IMR-90 (cell line): ENCODE data around the gene TEX11. TPM values are rescaled to one million over a fixed set of nuclear protein-coding genes. Genes with fewer than 3 reads are reported as not detected.

Experiments used
- ATAC-seq: fragments of 200-7000 bp; cut with Tn5 transposase; 2 replicates; pipeline ENCODE4 v1.9.1; 2020; ENCODE audit warnings: low read depth, mild to moderate bottlenecking, moderate library complexity
- BruUV-seq: library from RNA; stranded (reverse); fragments of 400-500 nt; replicated peaks from 2 replicates; lab custom pipeline; 2021; lab: Mats Ljungman, UMichigan
- CTCF ChIA-PET: fragments of 300-600 bp; formaldehyde crosslinking; extraction: SDS; loops from one replicate; lab custom pipeline; 2021; ENCODE audit warnings: antibody characterized with exemption; lab: Yijun Ruan, JAX
- POLR2A ChIA-PET: fragments of 300-600 bp; sonication (Branson Sonifier 250); formaldehyde crosslinking; loops from one replicate; lab custom pipeline; 2022; ENCODE audit warnings: antibody characterized with exemption; ENCODE audit not compliant: unreplicated experiment; lab: Charles Lee
- DNase-seq: peaks from one replicate; pipeline ENCODE4 v3.0.0; 2013
- H2AFZ ChIP-seq: replicated peaks from 2 replicates; pipeline ENCODE3; 2013; ENCODE audit warnings: low read length, mild to moderate bottlenecking; ENCODE audit not compliant: poor library complexity
- H2AK5ac ChIP-seq: 2 replicates; pipeline ENCODE4 v1.6.1; 2013; ENCODE audit warnings: low read depth, low read length, inconsistent platforms
- H2AK9ac ChIP-seq: replicated peaks from 2 replicates; pipeline ENCODE3; 2013; ENCODE audit warnings: mild to moderate bottlenecking, low read depth, low read length, moderate library complexity; ENCODE audit not compliant: poor library complexity
- H2BK120ac ChIP-seq: 2 replicates; pipeline ENCODE4 v1.6.1; 2013; ENCODE audit warnings: low read depth, low read length, inconsistent platforms
- H2BK15ac ChIP-seq: 3 replicates; pipeline ENCODE4 v1.6.1; 2013; ENCODE audit warnings: low read depth, low read length, inconsistent platforms
- H2BK20ac ChIP-seq: 2 replicates; pipeline ENCODE4 v1.6.1; 2013; ENCODE audit warnings: low read depth, mild to moderate bottlenecking, inconsistent platforms, low read length, moderate library complexity
- H2BK5ac ChIP-seq: 2 replicates; pipeline ENCODE4 v1.6.1; 2013; ENCODE audit warnings: mild to moderate bottlenecking, low read depth, low read length, inconsistent platforms; ENCODE audit not compliant: poor library complexity, severe bottlenecking
- H3K14ac ChIP-seq: replicated peaks from 2 replicates; pipeline ENCODE4 v1.6.1; 2013; ENCODE audit warnings: low read depth, low read length, inconsistent platforms
- H3K18ac ChIP-seq: 2 replicates; pipeline ENCODE4 v1.6.1; 2013; ENCODE audit warnings: low read depth, low read length, control low read depth
- H3K23ac ChIP-seq: 2 replicates; pipeline ENCODE4 v1.6.1; 2013; ENCODE audit warnings: low read depth, low read length, inconsistent platforms
- H3K27ac ChIP-seq: 2 replicates; pipeline ENCODE4 v1.5.1; 2013; ENCODE audit warnings: mild to moderate bottlenecking, control low read depth, low read length; ENCODE audit not compliant: insufficient read depth
- H3K27me3 ChIP-seq: 2 replicates; pipeline ENCODE4 v1.6.1; 2013; ENCODE audit warnings: low read length; ENCODE audit not compliant: control insufficient read depth, insufficient read depth
- H3K36me3 ChIP-seq: 2 replicates; pipeline ENCODE4 v1.6.1; 2013; ENCODE audit warnings: low read length, mixed read lengths; ENCODE audit not compliant: control insufficient read depth, insufficient read depth
- H3K4ac ChIP-seq: 2 replicates; pipeline ENCODE4 v1.6.1; 2013; ENCODE audit warnings: low read depth, low read length, inconsistent platforms
- H3K4me1 ChIP-seq: 2 replicates; pipeline ENCODE4 v1.6.1; 2013; ENCODE audit warnings: low read length, mixed read lengths; ENCODE audit not compliant: control insufficient read depth, insufficient read depth
- H3K4me2 ChIP-seq: 2 replicates; pipeline ENCODE4 v1.6.1; 2013; ENCODE audit warnings: low read depth, mild to moderate bottlenecking, control low read depth, low read length, moderate library complexity
- H3K4me3 ChIP-seq: 2 replicates; pipeline ENCODE4 v1.5.1; 2013; ENCODE audit warnings: low read depth, mild to moderate bottlenecking, control low read depth, low read length, moderate library complexity; ENCODE audit not compliant: insufficient read depth
- H3K56ac ChIP-seq: 2 replicates; pipeline ENCODE4 v1.6.1; 2013; ENCODE audit warnings: low read length, inconsistent platforms; ENCODE audit not compliant: insufficient read depth; ENCODE audit errors: extremely low read depth
- H3K79me1 ChIP-seq, 2 experiments: 2 replicates each; pipeline ENCODE4 v1.6.1; 2013; ENCODE audit warnings: low read length in 2 of 2, inconsistent platforms in 1 of 2, low read depth in 1 of 2
- H3K9ac ChIP-seq: 2 replicates; pipeline ENCODE4 v1.6.1; 2013; ENCODE audit warnings: low read depth, low read length, control low read depth
- H3K9me1 ChIP-seq: 2 replicates; pipeline ENCODE4 v1.6.1; 2013; ENCODE audit warnings: low read length, inconsistent platforms; ENCODE audit not compliant: insufficient read depth
- H3K9me3 ChIP-seq: 2 replicates; pipeline ENCODE4 v1.6.1; 2013; ENCODE audit warnings: low read length; ENCODE audit not compliant: control insufficient read depth, insufficient read depth
- H4K20me1 ChIP-seq: 2 replicates; pipeline ENCODE4 v1.6.1; 2013; ENCODE audit warnings: low read length, inconsistent platforms; ENCODE audit not compliant: insufficient read depth
- H4K5ac ChIP-seq: 2 replicates; pipeline ENCODE4 v1.6.1; 2013; ENCODE audit warnings: mild to moderate bottlenecking, low read depth, low read length, control low read depth
- H4K8ac ChIP-seq, 2 experiments: 2 replicates each; pipeline ENCODE4 v1.6.1; 2013; ENCODE audit warnings: low read depth in 2 of 2, low read length in 2 of 2, control low read depth in 1 of 2, inconsistent platforms in 1 of 2
- H4K91ac ChIP-seq: 2 replicates; pipeline ENCODE4 v1.6.1; 2013; ENCODE audit warnings: low read depth, low read length, inconsistent platforms; ENCODE audit not compliant: insufficient read depth
- CHD1 ChIP-seq: IDR thresholded peaks from 2 replicates; pipeline ENCODE4 v1.6.1; 2012; ENCODE audit warnings: low read depth, low read length, improper control_type of control experiment
- FOS ChIP-seq: fragments of 150-350 bp; IDR thresholded peaks from 2 replicates; pipeline ENCODE4 v1.6.1; 2016; ENCODE audit warnings: low read depth, low read length
- MAFK ChIP-seq: IDR thresholded peaks from 2 replicates; pipeline ENCODE4 v1.6.1; 2012; ENCODE audit warnings: low read depth, low read length, improper control_type of control experiment
- POLR2A ChIP-seq: IDR thresholded peaks from 2 replicates; pipeline ENCODE4 v1.6.1; 2012; ENCODE audit warnings: mild to moderate bottlenecking, low read depth, low read length
- RCOR1 ChIP-seq: IDR thresholded peaks from 2 replicates; pipeline ENCODE4 v1.6.1; 2012; ENCODE audit warnings: mild to moderate bottlenecking, low read length, improper control_type of control experiment; ENCODE audit not compliant: insufficient replicate concordance
- RFX5 ChIP-seq: IDR thresholded peaks from 2 replicates; pipeline ENCODE4 v1.8.0; 2012; ENCODE audit warnings: low read depth, mild to moderate bottlenecking, low read length, moderate library complexity
- WGBS, 2 experiments: methylation state at CpG; one replicate each; pipeline versions ENCODE4 v1.1.5 to v1.1.7; 2013; ENCODE audit warnings: missing lambda C conversion rate in 2 of 2; ENCODE audit not compliant: insufficient read length in 1 of 2; ENCODE audit errors: extremely low coverage in 2 of 2; 5-methylcytosine and 5-hydroxymethylcytosine counted together
- dilution Hi-C: fragments of 300-500 bp; cut with HindIII; formaldehyde crosslinking; loops from one replicate; pipeline ENCODE4 v1.14.3; 2018; ENCODE audit warnings: low sequenced_read_pairs; ENCODE audit not compliant: unreplicated experiment
- in situ Hi-C: fragments of 300-500 bp; cut with MboI; formaldehyde crosslinking; loops from 3 replicates; pipeline ENCODE4 v1.14.3; 2019; ENCODE audit warnings: low sequenced_read_pairs, inconsistent platforms, mixed read lengths
- intact Hi-C: fragments of 100-400 bp; cut with micrococcal nuclease; formaldehyde crosslinking; loops from 2 replicates; pipeline ENCODE4 v1.10.0; 2022
- polyA plus RNA-seq, 3 experiments: library from polyadenylated mRNA; depleted of rRNA; stranded (reverse); fragments of >200 nt; gene quantifications; 2 replicates each; pipeline ENCODE4 v1.2.3, GENCODE V29; 2012; ENCODE audit warnings: low replicate concordance in 1 of 3
- total RNA-seq: library from RNA; depleted of rRNA; stranded (reverse); fragments of >200 nt; gene quantifications from 2 replicates; pipeline ENCODE4 v1.2.3, GENCODE V29; 2012
- TF ChIP-seq, protein P1 (sequence below): fragments of 150-350 bp; IDR thresholded peaks from 2 replicates; pipeline ENCODE4 v1.6.1; 2017; ENCODE audit warnings: mild to moderate bottlenecking, antibody characterized with exemption, low read length, low read depth

The TEX11 gene
- total and polyA plus RNA-seq, 2 of the 4 experiments (the other 2 are of a cell fraction): not detected

DNA sequence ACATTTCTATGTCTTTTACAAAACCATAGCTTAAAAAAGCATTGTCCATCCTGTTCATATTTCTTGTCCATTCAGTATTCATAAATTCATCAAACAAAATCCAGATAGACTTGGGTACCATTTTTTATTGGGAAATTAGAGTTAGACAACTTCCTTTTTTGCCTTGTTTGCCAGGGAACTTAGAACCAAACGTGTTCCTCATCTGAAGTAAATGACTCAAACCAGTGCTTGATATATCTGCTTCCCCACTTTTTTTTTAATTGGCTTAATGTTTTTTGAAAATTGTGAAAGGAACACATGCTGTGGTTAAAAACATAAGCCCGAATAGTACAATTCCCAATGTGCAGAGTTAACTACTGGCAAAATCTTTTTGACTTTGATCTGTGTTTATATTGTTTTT is 419.7 kb downstream of the TEX11 start:
- Histone ChIP-seq H3K9me3 (no peaks in the 10 kb centered on the region), H4K20me1 (no peaks in the 10 kb centered on the region), H3K4me3 (no peak overlapping the region), H3K9me1 (peaks cover 3% of the 10 kb centered on the region; the same call in 1 of the 2 replicates), H4K91ac (no peak overlapping the region), H3K9ac (no peak overlapping the region), H3K4me1 (no peaks in the 10 kb centered on the region), H3K4me2 (no peak overlapping the region), H2BK15ac (no peak overlapping the region), H2BK20ac (no peak overlapping the region), H3K27ac (no peak overlapping the region), H2AFZ (no peak overlapping the region), H3K14ac (no peak overlapping the region), H4K8ac (no peak overlapping the region), H4K5ac (no peak overlapping the region), H3K23ac (no peak overlapping the region), H2AK9ac (no peak overlapping the region), H3K4ac (no peak overlapping the region), H3K27me3 (no peaks in the 10 kb centered on the region; the same call in 1 of the 2 replicates), H2BK120ac (no peak overlapping the region), H2AK5ac (no peak overlapping the region), H3K36me3 (peaks cover 15% of the 10 kb centered on the region), H3K18ac (no peak overlapping the region), H3K56ac (no peak overlapping the region), H2BK5ac (no peak overlapping the region), H3K79me1 (no peaks in the 10 kb centered on the region; a peak in 1 of 4 replicates)
- BruUV-seq: no TSS peak
- no peak for TF ChIP-seq CHD1
- no peak for TF ChIP-seq POLR2A
- TF ChIP-seq FOS: no peak
- no peak for TF ChIP-seq RFX5
- TF ChIP-seq RCOR1: no peak
- no peak for TF ChIP-seq MAFK
- TF ChIP-seq, protein P1, sequence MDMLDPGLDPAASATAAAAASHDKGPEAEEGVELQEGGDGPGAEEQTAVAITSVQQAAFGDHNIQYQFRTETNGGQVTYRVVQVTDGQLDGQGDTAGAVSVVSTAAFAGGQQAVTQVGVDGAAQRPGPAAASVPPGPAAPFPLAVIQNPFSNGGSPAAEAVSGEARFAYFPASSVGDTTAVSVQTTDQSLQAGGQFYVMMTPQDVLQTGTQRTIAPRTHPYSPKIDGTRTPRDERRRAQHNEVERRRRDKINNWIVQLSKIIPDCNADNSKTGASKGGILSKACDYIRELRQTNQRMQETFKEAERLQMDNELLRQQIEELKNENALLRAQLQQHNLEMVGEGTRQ: no peak
- intact Hi-C loops (no loop called here), dilution Hi-C loops (no loop called here), in situ Hi-C loops (no loop called here)
- CTCF ChIA-PET: interaction anchor here (0.5 kb wide), 1 partner anchor 693 kb away, joined by 4 read pairs; no protein-coding TSS in a partner anchor
- DNase-seq: no peak
- WGBS, 2 experiments: no CpG with 5 or more reads among the region's 2 CpGs
- POLR2A ChIA-PET: interaction anchor here (0.6 kb wide), 1 partner anchor 103 kb away, joined by 3 read pairs; no protein-coding TSS in a partner anchor
- no peak for ATAC-seq
